NCI-H524 treated with DMSO at 0.1 percent for 48 hours (cell line): Measurements from ENCODE around the gene SOD3.
A peak's percentile ranks its signal among the peaks of the same experiment; 100 is the strongest.

Experiments used
- DNase-seq: peaks from one replicate; lab custom pipeline; 2025; lab: John Stamatoyannopoulos, UW

The SOD3 gene

DNA sequence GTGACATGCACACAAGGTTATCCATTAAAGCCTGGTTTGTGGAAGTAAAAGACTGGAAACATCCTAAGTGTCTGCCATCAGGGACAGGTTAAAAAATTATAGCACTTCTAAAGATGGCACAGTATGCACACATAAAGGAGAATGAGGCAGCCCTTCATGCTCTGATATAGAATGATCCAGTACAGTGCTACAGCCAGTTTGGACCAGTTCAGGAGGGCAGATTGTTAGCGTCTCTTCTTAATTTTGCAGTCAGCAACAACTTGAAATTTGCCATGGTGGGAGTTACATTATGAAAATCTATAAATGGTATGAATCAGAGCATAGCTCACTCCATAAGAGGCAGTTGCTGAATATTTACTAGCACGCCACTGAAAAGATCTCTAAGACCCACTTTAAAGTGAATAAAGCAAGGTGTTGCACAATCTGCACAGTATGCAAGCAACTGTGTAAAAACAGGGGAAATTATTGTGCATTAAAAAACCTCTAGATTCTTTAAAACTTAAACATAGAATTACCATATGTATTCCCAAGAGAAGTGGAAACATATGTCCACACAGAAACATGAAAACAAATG is 20.3 kb upstream of the SOD3 start:
- DNase-seq, result no peak

DNA sequence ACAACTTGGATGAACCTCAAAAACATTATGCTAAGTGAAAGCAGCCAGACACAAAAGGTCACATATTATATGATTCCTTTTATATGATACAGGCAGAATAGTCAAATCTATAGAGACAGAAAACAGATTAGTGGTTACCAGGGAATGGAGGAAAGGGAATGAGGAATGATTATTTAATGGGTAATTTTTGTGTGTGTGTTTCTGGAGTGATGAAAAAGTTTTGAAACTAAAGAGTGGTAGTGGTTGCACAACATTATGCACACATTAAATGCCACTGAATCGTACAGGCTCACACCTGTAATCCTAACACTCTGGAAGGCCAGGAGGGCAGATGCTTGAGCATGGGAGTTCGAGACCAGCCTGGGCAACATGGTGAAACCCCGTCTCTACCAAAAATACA is 19.6 kb upstream of the SOD3 start:
- DNase-seq, result no peak

DNA sequence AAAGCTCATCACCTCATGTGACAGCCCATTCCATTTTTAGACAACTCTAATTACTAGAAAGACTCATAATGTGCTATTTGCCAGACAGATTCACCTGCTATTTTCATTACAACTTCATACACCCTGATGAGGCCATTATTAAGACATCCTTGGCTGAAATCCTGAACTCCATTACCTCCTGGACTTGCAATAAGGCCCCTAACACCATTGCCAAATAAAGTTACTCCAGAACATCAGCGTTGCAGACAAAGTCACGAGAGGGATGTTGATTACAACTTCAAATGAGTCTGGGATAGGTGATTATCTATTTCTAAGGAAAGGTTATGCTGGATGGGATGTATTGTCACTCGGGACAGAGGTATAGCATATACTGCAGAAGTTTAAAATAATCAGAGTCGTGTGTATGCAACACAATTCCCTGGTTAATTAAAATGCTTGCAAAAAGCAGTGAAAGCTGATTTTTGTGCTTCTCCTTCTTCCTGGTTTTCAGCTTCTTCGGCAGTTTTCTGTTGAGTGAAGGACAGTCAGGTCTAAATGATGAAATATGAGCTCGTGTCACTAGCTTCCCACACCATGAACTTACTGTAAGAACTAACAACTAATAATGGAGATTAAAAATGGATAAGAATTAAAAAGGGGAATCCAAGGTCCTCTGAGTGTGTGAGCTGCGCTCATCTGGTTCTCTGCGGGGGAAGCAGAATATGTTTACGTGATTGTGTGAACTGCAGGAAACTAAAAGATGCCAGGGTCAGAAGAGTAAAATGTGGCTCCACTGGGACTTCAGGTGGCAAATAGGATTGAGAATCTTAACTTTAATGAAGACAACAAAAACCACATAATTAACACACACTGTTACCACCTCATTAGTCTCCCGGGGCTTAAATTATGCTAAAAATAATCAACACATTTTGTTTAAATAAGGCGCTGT is 17.6 kb upstream of the SOD3 start:
- DNase-seq, result no peak

DNA sequence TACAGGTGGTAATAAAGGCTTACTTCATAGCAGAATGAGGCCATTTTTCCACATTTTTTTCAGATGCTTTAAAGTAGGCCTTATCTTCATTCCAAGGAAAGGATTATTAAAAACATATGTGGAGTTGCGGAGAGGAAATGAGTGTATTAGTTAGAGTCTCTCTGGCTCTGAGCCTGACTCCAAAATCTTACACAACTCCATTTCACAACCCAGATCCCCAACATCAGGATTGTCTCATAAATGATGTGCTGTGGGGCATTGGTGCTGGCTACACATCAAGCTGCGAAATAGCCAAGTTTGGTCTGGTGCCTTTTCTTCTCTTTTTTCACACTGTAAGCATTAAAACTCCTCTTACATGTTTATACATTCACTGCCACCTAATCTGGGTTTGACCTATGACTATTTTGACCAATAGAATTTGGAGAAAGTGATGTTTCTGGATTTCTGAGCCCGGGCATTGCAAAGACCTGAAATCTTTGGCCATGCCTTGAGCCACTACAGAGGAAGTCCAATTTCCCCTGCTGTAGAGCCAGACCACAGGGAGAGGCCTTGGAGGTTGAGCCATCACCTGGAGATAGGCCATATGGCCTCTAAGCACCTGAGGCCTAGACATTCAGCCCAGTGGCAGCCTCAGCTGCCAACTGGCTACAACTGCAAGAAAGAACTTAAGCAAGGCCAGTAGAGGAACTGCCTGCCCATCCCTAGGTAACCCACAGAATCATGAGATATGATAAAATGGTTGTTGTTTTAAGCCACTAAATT is 16.7 kb upstream of the SOD3 start:
- DNase-seq, result no peak

DNA sequence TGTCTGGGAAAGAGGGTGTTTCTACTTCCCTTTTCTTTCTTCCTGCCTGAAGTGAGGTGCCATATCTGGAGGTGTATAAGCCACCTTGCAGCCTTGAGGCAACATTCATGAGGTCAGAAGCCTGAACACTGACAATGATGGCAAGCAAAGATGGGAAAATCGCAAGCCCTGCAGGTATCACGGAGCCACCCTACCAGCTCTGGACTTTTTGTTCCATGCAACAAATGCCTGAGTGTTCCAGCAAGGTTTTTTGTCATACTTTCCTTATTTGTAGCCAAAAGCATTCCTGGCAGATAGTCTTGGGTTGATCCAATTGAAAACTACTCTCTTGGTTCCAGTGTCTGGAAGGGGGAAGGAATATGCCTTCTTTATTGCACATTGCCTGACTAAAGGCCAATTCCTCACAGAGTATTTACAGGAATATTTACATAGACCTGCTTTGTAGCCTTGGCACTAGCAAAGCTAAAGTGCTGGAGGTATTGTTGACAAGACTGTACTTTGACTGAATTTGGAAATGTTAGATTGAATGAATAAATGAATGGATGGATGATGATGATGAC is 14.4 kb upstream of the SOD3 start:
- no peak for DNase-seq

DNA sequence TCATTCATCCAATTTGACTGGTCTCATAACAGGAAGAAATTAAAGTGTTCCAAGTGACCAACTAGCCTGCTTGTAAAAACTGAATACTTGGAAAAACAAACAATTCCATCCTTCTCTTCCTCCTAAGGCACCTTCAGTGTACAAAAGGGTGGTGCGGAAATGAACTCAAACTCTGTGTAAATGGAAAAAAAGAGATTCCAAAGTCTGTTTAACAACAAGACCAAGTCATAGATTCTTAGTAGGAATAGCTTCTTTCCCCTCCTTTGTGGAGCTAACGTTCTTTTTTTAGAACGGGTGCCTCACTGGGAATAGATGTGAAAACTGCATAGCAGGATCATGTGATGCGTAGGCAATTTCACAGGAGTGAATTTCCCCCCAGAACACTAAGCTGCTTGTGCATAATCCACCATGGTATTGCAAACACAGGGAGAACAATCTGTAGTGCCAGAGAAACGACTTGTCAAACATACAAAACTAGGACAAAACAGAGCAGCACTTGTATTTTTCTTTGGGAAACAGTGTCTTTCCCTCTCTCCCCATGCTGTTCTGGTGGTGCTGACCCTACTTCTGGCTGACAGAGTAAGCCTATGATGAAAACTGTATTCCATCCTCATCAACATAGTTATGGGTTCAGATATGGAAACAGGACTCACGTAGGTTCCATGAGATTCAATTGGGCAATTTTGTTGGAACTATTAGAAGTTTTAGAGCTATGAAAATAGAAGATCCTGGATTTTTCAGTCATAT is 13.2 kb upstream of the SOD3 start:
- DNase-seq, result no peak

DNA sequence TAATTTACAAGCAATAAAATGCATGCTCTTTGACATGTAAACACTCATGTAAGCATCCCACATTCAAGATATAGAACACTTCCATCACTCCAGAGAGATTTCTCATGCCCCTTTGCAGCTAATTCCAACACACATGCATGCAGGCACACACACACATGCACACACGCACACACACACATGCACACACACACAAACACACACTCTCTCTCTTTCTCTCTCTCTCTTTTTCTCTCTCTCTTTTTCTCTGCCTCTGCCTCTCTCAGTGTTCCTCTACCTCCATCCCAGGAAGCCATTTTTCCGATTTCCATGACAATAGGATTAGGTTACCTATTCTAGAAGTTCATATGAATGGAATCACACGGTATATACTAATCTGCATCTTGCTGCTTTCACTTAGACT is 11.9 kb upstream of the SOD3 start:
- DNase-seq, result no peak

DNA sequence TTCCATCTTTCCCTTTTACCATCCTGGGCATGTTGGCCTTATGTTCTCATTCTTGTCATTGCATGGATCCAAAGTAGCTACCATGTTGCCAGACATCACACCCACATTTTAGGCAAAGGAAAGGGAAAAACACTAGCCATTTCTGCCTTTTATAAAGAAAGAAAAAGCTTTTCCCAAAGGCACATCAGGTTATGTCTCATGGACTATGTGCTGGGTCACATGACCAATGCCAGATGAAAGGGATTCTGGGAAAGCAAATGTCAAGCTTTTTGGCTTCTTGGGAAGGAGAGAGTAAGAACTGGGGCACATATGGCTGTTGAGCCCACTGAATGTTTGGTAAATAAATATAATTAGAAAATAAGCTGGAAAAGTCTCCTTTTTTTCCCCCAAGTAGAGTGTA is 4.3 kb upstream of the SOD3 start:
- DNase-seq, result no peak

DNA sequence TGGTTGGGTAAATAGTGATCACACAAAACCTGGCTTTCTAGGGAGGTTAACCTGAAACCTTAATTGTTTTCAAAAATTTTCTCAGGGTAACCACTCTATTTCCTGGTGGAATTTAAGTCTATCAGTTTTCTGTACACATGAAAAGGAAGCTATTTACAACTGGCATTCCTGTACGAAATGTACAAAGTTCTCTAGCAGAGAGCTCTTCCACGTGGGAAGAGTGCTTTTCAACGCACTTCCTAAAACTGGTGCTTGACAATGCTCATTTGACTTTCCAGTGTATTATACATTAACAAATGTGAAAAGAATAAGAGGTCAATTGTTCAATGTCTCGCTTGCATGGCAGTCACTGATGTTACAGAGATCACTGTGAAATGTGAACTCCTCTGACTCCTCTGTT is 2.8 kb upstream of the SOD3 start:
- no peak for DNase-seq

DNA sequence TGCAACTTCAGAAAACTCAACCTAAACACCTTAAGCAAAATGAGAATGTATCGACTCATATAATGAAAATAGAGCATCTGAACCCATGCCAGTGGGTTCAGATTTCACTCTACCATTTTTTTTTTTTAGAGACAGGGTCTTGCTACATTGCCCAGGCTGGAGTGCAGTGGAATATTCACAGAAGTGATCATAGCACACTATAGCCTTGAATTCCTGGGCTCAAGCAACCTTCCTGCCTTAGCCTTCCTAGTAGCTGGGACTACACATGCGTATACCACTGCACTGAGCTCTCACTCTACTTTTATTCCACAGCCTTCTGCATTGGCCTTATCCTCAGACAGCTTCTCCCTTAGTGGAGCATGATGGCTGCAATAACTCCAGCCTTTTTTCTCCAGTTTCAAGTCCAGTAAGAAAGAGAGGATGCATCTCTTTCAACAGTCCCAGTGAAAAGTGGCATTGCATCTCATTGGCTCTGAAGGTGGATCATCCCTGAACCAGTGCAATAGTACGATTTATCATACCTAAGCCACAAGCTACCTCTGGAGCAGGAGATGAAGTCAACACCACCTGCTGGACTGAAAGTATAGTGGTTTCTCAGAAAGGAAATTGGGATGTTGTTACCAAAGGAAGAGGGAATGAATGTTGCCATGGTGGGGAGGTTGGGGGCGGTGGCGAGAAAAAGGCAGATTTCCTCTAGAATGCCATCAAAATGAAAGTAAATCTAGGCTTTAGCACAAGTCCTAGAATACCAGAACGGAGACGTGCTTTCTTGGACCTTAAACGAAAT is 2.0 kb upstream of the SOD3 start:
- DNase-seq, result no peak

DNA sequence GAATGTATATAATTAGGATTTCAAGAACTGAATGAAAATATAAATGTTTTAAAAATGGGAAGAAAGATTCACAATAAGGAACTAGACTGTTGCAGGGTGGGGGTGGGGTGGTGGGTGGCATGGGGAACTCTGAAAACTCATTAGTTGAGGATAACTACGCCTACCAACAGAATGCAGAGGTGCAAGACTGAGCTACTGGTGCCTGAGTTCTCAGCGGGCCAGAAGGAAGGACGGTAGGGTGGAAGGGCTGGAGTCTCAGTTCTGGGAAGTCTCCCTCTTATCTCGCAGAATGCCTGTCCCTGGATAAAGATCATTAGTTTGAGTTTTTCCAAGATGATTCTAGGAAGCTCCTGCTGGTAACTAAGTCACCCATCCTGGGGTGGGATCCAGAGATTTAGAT is 1.3 kb upstream of the SOD3 start:
- no peak for DNase-seq

DNA sequence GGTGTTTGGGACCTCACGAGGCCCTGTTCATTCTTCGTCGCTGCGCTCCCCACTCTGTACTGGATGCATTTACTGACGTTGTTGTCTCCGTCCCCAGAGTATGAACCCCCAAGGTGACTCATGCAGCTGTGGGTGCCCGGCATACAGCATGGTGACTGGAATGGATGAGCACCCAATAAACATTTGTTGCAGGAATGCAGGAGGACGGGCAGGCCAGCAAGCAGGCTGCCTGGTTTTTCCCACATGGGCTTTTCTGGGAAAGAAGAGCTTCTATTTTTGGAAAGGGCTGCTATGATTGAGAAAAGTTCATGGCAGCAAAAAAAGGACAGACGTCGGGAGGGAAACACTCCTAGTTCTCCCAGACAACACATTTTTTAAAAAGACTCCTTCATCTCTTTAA is 893 bp upstream of the SOD3 start:
- DNase-seq, result no peak

DNA sequence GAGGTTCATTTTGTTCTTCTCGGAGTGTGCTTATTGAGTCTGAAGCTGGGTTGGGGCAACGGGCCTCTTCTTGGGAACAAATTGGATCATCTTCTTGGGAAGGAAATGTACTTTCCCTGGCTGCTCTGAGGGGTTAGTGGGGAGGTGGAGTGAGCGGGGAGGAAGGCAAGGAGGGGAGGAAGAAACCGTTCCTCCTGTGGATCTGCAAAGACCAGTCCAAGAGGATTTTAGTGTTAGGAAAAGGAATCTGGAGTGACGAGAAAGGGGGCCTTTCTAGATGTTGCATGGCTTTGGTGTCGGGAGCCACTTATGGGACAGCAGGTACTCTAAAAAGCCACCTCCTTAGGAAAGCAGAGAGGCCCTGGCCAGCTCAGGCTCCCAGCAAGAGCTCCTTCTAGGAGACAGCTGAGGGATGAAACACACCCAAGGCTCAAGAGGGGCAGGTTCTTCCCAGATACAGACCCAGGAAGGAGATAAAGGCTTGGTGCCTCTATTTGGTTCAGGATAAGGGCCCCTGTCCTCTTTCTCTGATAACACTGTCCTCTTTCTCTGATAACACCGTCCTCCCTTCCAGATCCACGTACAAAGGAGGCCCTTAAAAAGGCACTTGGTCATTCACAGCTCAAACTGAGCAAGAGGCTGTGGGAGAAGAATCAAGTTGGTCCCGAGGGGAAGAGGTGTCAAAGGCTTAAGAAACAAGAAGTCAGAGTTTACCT is 451 bp downstream of the SOD3 start:
- no peak for DNase-seq

DNA sequence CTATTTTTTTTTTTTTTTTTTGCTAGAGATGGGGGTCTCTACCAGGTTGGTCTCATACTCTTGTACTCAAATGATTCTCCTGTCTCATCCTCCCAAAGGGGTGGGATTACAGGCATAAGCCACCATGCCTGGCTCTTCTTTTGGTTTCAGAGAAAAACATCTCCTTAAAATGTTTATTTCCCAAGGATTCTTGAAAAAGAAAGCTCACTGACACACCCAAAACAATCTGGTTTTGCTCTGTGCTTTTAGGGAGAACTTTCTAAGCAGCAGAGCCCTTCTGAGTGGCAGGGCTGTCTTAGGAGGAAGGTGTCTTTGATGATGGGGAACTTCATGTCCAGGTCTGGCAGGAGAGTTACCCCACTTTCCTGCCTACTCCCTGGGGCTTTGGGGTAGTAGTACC is 1.2 kb downstream of the SOD3 start:
- no peak for DNase-seq

DNA sequence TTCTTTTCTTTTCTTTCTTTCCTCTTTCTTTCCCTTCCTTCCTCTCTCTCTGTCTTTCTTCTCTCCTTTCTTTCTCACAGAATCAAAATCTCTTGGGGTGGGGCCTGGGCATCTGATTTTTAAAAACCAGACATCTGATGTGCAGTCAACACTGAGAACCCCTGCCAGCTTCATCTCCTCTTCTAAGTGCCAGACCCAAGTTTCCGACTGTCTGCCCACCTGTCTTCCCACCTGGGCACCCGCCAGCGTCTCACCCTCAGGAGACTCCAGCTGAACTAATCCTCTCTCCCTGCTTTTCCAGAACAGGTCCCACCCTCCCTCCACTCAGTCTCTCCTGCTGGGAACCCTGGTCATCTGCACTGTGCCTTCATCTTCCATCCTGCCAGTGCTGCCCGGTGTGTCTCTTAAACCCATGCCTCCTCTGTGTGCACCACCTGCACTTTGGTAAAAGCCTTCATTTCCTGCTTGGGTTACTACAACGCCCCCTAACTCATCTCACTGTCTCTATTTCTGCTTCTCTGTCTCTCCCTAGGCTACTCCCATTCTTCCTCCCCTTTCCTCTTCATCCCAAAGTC is 2.8 kb downstream of the SOD3 start:
- DNase-seq, result peak; percentile 68

DNA sequence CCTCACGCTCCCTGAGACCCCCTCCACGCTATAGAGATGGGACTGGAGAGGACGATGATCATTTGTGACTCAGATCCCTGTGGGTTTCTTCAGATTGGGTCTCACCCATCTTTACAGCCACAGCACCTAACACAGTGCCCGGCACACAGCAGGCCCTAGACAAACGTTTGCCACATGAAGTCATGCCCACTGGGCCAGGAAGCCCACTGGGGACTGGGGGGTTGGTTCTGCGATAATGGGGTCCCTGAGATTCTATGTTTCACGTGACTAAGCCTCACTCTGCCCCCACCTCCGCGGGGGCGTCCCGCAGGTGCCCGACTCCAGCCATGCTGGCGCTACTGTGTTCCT is 3.8 kb downstream of the SOD3 start:
- DNase-seq, result no peak

DNA sequence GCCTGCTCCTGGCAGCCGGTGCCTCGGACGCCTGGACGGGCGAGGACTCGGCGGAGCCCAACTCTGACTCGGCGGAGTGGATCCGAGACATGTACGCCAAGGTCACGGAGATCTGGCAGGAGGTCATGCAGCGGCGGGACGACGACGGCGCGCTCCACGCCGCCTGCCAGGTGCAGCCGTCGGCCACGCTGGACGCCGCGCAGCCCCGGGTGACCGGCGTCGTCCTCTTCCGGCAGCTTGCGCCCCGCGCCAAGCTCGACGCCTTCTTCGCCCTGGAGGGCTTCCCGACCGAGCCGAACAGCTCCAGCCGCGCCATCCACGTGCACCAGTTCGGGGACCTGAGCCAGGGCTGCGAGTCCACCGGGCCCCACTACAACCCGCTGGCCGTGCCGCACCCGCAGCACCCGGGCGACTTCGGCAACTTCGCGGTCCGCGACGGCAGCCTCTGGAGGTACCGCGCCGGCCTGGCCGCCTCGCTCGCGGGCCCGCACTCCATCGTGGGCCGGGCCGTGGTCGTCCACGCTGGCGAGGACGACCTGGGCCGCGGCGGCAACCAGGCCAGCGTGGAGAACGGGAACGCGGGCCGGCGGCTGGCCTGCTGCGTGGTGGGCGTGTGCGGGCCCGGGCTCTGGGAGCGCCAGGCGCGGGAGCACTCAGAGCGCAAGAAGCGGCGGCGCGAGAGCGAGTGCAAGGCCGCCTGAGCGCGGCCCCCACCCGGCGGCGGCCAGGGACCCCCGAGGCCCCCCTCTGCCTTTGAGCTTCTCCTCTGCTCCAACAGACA is 4.4 kb downstream of the SOD3 start:
- DNase-seq, result no peak

DNA sequence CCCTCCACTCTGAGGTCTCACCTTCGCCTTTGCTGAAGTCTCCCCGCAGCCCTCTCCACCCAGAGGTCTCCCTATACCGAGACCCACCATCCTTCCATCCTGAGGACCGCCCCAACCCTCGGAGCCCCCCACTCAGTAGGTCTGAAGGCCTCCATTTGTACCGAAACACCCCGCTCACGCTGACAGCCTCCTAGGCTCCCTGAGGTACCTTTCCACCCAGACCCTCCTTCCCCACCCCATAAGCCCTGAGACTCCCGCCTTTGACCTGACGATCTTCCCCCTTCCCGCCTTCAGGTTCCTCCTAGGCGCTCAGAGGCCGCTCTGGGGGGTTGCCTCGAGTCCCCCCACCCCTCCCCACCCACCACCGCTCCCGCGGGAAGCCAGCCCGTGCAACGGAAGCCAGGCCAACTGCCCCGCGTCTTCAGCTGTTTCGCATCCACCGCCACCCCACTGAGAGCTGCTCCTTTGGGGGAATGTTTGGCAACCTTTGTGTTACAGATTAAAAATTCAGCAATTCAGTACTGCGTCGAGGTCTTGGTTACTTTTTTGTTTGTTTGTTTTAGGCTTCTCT is 5.0 kb downstream of the SOD3 start:
- DNase-seq, result no peak
